PFSK-1 (cell line): Measurements from ENCODE around the gene NEURL1B.

Experiments used
- FOXP2 ChIP-seq: optimal IDR thresholded peaks from 2 replicates; pipeline ENCODE3; 2011; ENCODE audit warnings: borderline replicate concordance, control low read depth, inconsistent platforms; ENCODE audit not compliant: insufficient read depth; ENCODE audit errors: extremely low read length, extremely low read depth
- POLR2AphosphoS5 ChIP-seq: IDR thresholded peaks from 2 replicates; pipeline ENCODE4 v1.6.1; 2012; ENCODE audit warnings: low read depth, mild to moderate bottlenecking, control low read depth, low read length, moderate library complexity
- REST ChIP-seq, 2 experiments: IDR thresholded peaks; 2 replicates each; pipeline versions ENCODE4 v1.6.1 to v1.8.0; 2011 to 2012; ENCODE audit warnings: low read depth in 2 of 2, low read length in 2 of 2, control low read depth in 1 of 2, inconsistent platforms in 1 of 2, mild to moderate bottlenecking in 1 of 2, moderate library complexity in 1 of 2; ENCODE audit not compliant: insufficient read depth in 1 of 2
- SIN3A ChIP-seq: IDR thresholded peaks from 2 replicates; pipeline ENCODE4 v1.6.1; 2012; ENCODE audit warnings: mild to moderate bottlenecking, low read length, moderate library complexity, borderline replicate concordance; ENCODE audit not compliant: insufficient read depth
- TAF1 ChIP-seq: IDR thresholded peaks from 2 replicates; pipeline ENCODE4 v1.6.1; 2012; ENCODE audit warnings: low read length, control low read depth, borderline replicate concordance; ENCODE audit not compliant: insufficient read depth

The NEURL1B gene

GRCh38 chr5:172642486-172642885, 1.4 kb downstream of the NEURL1B start:
- TF ChIP-seq TAF1: no peak
- TF ChIP-seq SIN3A: no peak

- no peak for TF ChIP-seq FOXP2
Observed at GRCh38 chr5:172642926-172643871, 2.1 kb downstream of the NEURL1B start.

GRCh38 chr5:172644266-172644665, 3.2 kb downstream of the NEURL1B start:
- TF ChIP-seq REST (IDR thresholded peaks at IDR 0.05; ENCODE audit: insufficient read depth in 1 of 2, low read depth in 2 of 2, low read length in 2 of 2) (no peak), TAF1 (no peak), POLR2AphosphoS5 (no peak), FOXP2 (no peak)

GRCh38 chr5:172644711-172645110, 3.6 kb downstream of the NEURL1B start:
- TF ChIP-seq REST (IDR thresholded peaks at IDR 0.05; ENCODE audit: insufficient read depth in 1 of 2, low read depth in 2 of 2, low read length in 2 of 2): no peak
- no peak for TF ChIP-seq FOXP2
- TF ChIP-seq TAF1: no peak
- no peak for TF ChIP-seq SIN3A
- TF ChIP-seq POLR2AphosphoS5: no peak

- TF ChIP-seq FOXP2 (no peak), TAF1 (no peak), POLR2AphosphoS5 (no peak), SIN3A (no peak), REST (IDR thresholded peaks at IDR 0.05; ENCODE audit: insufficient read depth in 1 of 2, low read depth in 2 of 2, low read length in 2 of 2) (no peak)
Observed at GRCh38 chr5:172645271-172646055, 4.4 kb downstream of the NEURL1B start.

- TF ChIP-seq REST (IDR thresholded peaks at IDR 0.05; ENCODE audit: insufficient read depth in 1 of 2, low read depth in 2 of 2, low read length in 2 of 2) (no peak), POLR2AphosphoS5 (no peak), SIN3A (no peak), TAF1 (no peak), FOXP2 (no peak)
Observed at GRCh38 chr5:172646716-172647285, 5.7 kb downstream of the NEURL1B start.
